Islet precursor cell (in vitro differentiated cells): ENCODE measurements around the gene MLIP.

Experiments used
- DNase-seq: peaks from one replicate; pipeline ENCODE4 v3.0.0-alpha.2; 2018

Gene MLIP

GRCh38 chr6:54285595-54285994, 174.4 kb downstream of the MLIP start:
- DNase-seq = no peak

- no peak for DNase-seq
Measured at GRCh38 chr6:54286141-54286540, 174.9 kb downstream of the MLIP start.

GRCh38 chr6:54288474-54288873, 177.2 kb downstream of the MLIP start:
- DNase-seq = no peak

- DNase-seq = no peak
Measured at GRCh38 chr6:54289426-54289825, 178.2 kb downstream of the MLIP start.

- DNase-seq = no peak
Measured at GRCh38 chr6:54291146-54291545, 179.9 kb downstream of the MLIP start.

- DNase-seq = no peak
Measured at GRCh38 chr6:54291738-54292137, 180.5 kb downstream of the MLIP start.

- no peak for DNase-seq
Measured at GRCh38 chr6:54294965-54295532, 183.8 kb downstream of the MLIP start.

GRCh38 chr6:54299542-54300269, 188.5 kb downstream of the MLIP start:
- DNase-seq = no peak

- DNase-seq = no peak
Measured at GRCh38 chr6:54301770-54302169, 190.5 kb downstream of the MLIP start.

GRCh38 chr6:54307439-54307910, 196.2 kb downstream of the MLIP start:
- DNase-seq = no peak

- no peak for DNase-seq
Measured at GRCh38 chr6:54308289-54308985, 197.2 kb downstream of the MLIP start, which contains the start of gene TINAG. Gene TINAG (plus strand): TSS chr6:54308441. CDS start chr6:54308551, 110 bp downstream.

GRCh38 chr6:54308986-54309315, 197.7 kb downstream of the MLIP start:
- no peak for DNase-seq

GRCh38 chr6:54310377-54311152, 199.3 kb downstream of the MLIP start:
- no peak for DNase-seq

- no peak for DNase-seq
Measured at GRCh38 chr6:54315656-54316055, 204.4 kb downstream of the MLIP start.
